Endothelial cell of umbilical vein (primary cell): ENCODE results near the gene RAB44. TPM values are rescaled to one million over a fixed set of nuclear protein-coding genes. Genes with fewer than 3 reads are reported as not detected.

ENCODE experiments used
- BruUV-seq: library from RNA; stranded (reverse); fragments of 400-500 nt; replicated peaks from 2 replicates; lab custom pipeline; 2021; lab: Mats Ljungman, UMichigan
- CTCF ChIA-PET: fragments of 300-600, 350-600 bp; sonication (Branson Sonifier 250); formaldehyde crosslinking; loops from one replicate; lab custom pipeline; 2021; ENCODE audit warnings: antibody characterized with exemption, inconsistent platforms; lab: Charles Lee
- POLR2A ChIA-PET: fragments of 300-600, 350-600 bp; sonication (Branson Sonifier 250); formaldehyde crosslinking; loops from one replicate; lab custom pipeline; 2021; ENCODE audit warnings: antibody characterized with exemption, inconsistent platforms; lab: Charles Lee
- DNase-seq: peaks from one replicate; pipeline ENCODE4 v3.0.0-alpha.2; 2011; ENCODE audit warnings: low read depth, low spot score
- FAIRE-seq: peaks from 2 replicates; lab custom pipeline; 2011; peaks lifted over from hg19 to GRCh38; lab: Jason Lieb, UNC
- H2AFZ ChIP-seq: 2 replicates; pipeline ENCODE4 v1.6.0; 2012; ENCODE audit warnings: low read depth, low read length, control low read depth, inconsistent platforms
- H3K27ac ChIP-seq: 2 replicates; pipeline ENCODE4 v1.5.1; 2011; ENCODE audit warnings: low read depth, mild to moderate bottlenecking, control low read depth, low read length, moderate library complexity; ENCODE audit not compliant: insufficient read depth
- H3K27me3 ChIP-seq, 2 experiments: 2 replicates each; pipeline versions ENCODE4 v1.6.0 to v1.6.1; 2011; ENCODE audit warnings: low read length in 2 of 2, mixed read lengths in 1 of 2; ENCODE audit not compliant: control insufficient read depth in 2 of 2, insufficient read depth in 2 of 2
- H3K36me3 ChIP-seq, 2 experiments: 2 replicates in 1 of 2; 3 replicates in 1 of 2; pipeline ENCODE4 v1.5.1; 2011; ENCODE audit warnings: low read length in 2 of 2, mild to moderate bottlenecking in 1 of 2, moderate library complexity in 1 of 2; ENCODE audit not compliant: control insufficient read depth in 2 of 2, insufficient read depth in 2 of 2; ENCODE audit errors: extremely low read depth in 1 of 2
- H3K4me1 ChIP-seq: 3 replicates; pipeline ENCODE4 v1.5.1; 2011; ENCODE audit warnings: mild to moderate bottlenecking, low read length; ENCODE audit not compliant: control insufficient read depth, insufficient read depth; ENCODE audit errors: extremely low read depth
- H3K4me2 ChIP-seq: 2 replicates; pipeline ENCODE4 v1.6.1; 2011; ENCODE audit warnings: low read length, control low read depth, mixed read lengths; ENCODE audit not compliant: insufficient read depth
- H3K4me3 ChIP-seq, 3 experiments: fragments of 200-600 bp in 1 of 3; sonication (generic), shearing (Covaris generic) in 1 of 3; replicated peaks in 1 of 3; 2 replicates each; pipeline ENCODE4 v1.5.1; 2011 to 2016; ENCODE audit warnings: control low read depth in 3 of 3, low read length in 3 of 3, mild to moderate bottlenecking in 2 of 3, inconsistent platforms in 1 of 3, low read depth in 1 of 3, moderate library complexity in 1 of 3; ENCODE audit not compliant: insufficient read depth in 1 of 3
- H3K79me2 ChIP-seq: 2 replicates; pipeline ENCODE4 v1.6.0; 2012; ENCODE audit warnings: low read length, inconsistent platforms; ENCODE audit not compliant: control insufficient read depth, insufficient read depth
- H3K9ac ChIP-seq: replicated peaks from 2 replicates; pipeline ENCODE3; 2011; ENCODE audit warnings: low read length, control low read depth; ENCODE audit not compliant: insufficient read depth; ENCODE audit errors: extremely low read depth
- H3K9me1 ChIP-seq: replicated peaks from 3 replicates; pipeline ENCODE4 v1.6.0; 2011; ENCODE audit warnings: mild to moderate bottlenecking, low read length; ENCODE audit not compliant: control insufficient read depth, insufficient read depth; ENCODE audit errors: extremely low read depth
- H3K9me3 ChIP-seq: replicated peaks from 2 replicates; pipeline ENCODE4 v1.5.1; 2012; ENCODE audit warnings: low read length, inconsistent platforms; ENCODE audit not compliant: control insufficient read depth, insufficient read depth
- H4K20me1 ChIP-seq: replicated peaks from 2 replicates; pipeline ENCODE3; 2011; ENCODE audit warnings: mild to moderate bottlenecking, low read length; ENCODE audit not compliant: control insufficient read depth, insufficient read depth; ENCODE audit errors: extremely low read depth
- EZH2 ChIP-seq: IDR thresholded peaks from 2 replicates; pipeline ENCODE4 v1.6.1; 2012; ENCODE audit warnings: borderline replicate concordance, low read depth, mild to moderate bottlenecking, moderate library complexity, low read length, inconsistent platforms; ENCODE audit not compliant: severe bottlenecking
- FOS ChIP-seq: IDR thresholded peaks from 2 replicates; pipeline ENCODE4 v1.6.1; 2011; ENCODE audit warnings: mild to moderate bottlenecking, low read length, moderate library complexity, borderline replicate concordance; ENCODE audit not compliant: insufficient read depth
- GATA2 ChIP-seq: IDR thresholded peaks from 2 replicates; pipeline ENCODE4 v1.7.0; 2011; ENCODE audit warnings: low read depth, mild to moderate bottlenecking, moderate library complexity, mixed read lengths, low read length; ENCODE audit not compliant: insufficient read length, insufficient read depth
- JUN ChIP-seq: IDR thresholded peaks from 2 replicates; pipeline ENCODE4 v1.6.1; 2011; ENCODE audit warnings: borderline replicate concordance, low read depth; ENCODE audit not compliant: insufficient read length, insufficient read depth
- MYC ChIP-seq: IDR thresholded peaks from one replicate; pipeline ENCODE4 v1.6.1; 2011; ENCODE audit warnings: mild to moderate bottlenecking, low read depth, low read length
- POLR2A ChIP-seq: IDR thresholded peaks from 2 replicates; pipeline ENCODE4 v1.6.1; 2012; ENCODE audit warnings: low read depth, mild to moderate bottlenecking, control low read depth, low read length
- POLR2AphosphoS5 ChIP-seq: IDR thresholded peaks from 2 replicates; pipeline ENCODE4 v1.6.1; 2012; ENCODE audit warnings: low read depth, mild to moderate bottlenecking, control low read depth, low read length, moderate library complexity; ENCODE audit not compliant: insufficient read depth
- dilution Hi-C: fragments of 300-500 bp; cut with MboI; formaldehyde crosslinking; loops from one replicate; pipeline ENCODE4 v1.15.0; 2019; ENCODE audit warnings: low sequenced_read_pairs; ENCODE audit not compliant: extremely low pct_ligation_motif_present
- intact Hi-C: fragments of 100-400 bp; cut with micrococcal nuclease; formaldehyde crosslinking; loops from one replicate; pipeline ENCODE4 v1.10.0; 2022
- polyA plus RNA-seq, 4 experiments: library from polyadenylated mRNA; depleted of rRNA in 3 of 4; stranded (reverse) in 3 of 4; unstranded in 1 of 4; fragments of >200 nt; gene quantifications; 2 replicates each; pipeline versions ENCODE4 v1.2.1 to v1.2.3, GENCODE V29; 2011 to 2012; ENCODE audit warnings: missing spikeins in 1 of 4
- total RNA-seq: library from RNA; stranded (reverse); gene quantifications from 2 replicates; pipeline ENCODE4 v1.2.3, GENCODE V29; 2021
- TF ChIP-seq, protein P1 (sequence below): IDR thresholded peaks from 2 replicates; pipeline ENCODE4 v1.6.1; 2011; ENCODE audit not compliant: insufficient read depth, insufficient read length
- TF ChIP-seq, protein P2 (sequence below), 2 donors: IDR thresholded peaks; 1 replicate in 1 of 2; 2 replicates in 1 of 2; pipeline ENCODE4 v1.5.1; 2011; ENCODE audit warnings: low read length in 2 of 2, mild to moderate bottlenecking in 2 of 2, moderate library complexity in 2 of 2, control low read depth in 1 of 2, inconsistent platforms in 1 of 2, low read depth in 1 of 2; ENCODE audit not compliant: insufficient read depth in 1 of 2; ENCODE audit errors: extremely low read depth in 1 of 2

RAB44 gene
- total and polyA plus RNA-seq, 2 donors (not counting 3 experiments of a cell fraction or from before 2014, with no cell fraction given): 0.03 to 0.11 TPM

DNA sequence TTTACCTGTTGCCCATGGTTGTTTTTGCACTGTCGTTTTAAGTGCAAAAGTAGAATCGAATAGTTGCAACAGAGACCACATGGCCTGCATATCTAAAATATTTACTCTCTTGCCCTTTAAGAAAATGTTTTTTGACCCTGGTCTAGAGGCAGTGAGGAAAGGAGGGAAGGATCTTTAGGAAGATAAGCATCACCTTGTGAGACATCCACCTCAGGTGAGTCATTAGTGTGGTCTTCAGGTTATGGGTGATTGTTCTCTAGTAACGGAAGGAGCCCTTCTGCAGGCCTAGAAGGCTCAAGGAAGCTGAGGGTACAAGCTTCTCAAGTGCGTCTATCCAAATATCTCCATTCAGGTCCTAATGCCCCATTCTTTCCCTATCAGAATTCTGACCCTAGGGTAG is 6.6 kb upstream of the RAB44 start:
- Histone ChIP-seq H3K9me1 (no peaks in the 10 kb centered on the region), H2AFZ (no peak overlapping the region), H3K9me3 (no peaks in the 10 kb centered on the region), H3K4me2 (no peak overlapping the region), H3K4me3 (no peak overlapping the region), H3K9ac (no peak overlapping the region), H3K79me2 (no peaks in the 10 kb centered on the region), H4K20me1 (no peaks in the 10 kb centered on the region), H3K27ac (no peak overlapping the region), H3K4me1 (no peaks in the 10 kb centered on the region), H3K27me3 (no peaks in the 10 kb centered on the region), H3K36me3 (peaks cover 9 to 10% of the 10 kb centered on the region in 2 experiments)
- FAIRE-seq (no peak), DNase-seq (no peak)
- intact Hi-C loops (loop anchor here (2.0 kb wide), 1 partner anchor 68 kb away; no protein-coding TSS in a partner anchor), dilution Hi-C loops (no loop called here)
- TF ChIP-seq, protein P1, sequence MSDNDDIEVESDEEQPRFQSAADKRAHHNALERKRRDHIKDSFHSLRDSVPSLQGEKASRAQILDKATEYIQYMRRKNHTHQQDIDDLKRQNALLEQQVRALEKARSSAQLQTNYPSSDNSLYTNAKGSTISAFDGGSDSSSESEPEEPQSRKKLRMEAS: no peak
- TF ChIP-seq POLR2AphosphoS5 (no peak), JUN (no peak), FOS (no peak), GATA2 (no peak), EZH2 (no peak), POLR2A (no peak)
- ChIA-PET POLR2A (interaction anchor here (0.8 kb wide), 1 partner anchor 8 kb away, joined by 3 read pairs; no protein-coding TSS in a partner anchor), CTCF (interaction anchor here (1.3 to 2.3 kb wide), 3 partner anchors 10 to 68 kb away, joined by 4 to 18 read pairs (median 4); no protein-coding TSS in a partner anchor)
- BruUV-seq: no TSS peak

DNA sequence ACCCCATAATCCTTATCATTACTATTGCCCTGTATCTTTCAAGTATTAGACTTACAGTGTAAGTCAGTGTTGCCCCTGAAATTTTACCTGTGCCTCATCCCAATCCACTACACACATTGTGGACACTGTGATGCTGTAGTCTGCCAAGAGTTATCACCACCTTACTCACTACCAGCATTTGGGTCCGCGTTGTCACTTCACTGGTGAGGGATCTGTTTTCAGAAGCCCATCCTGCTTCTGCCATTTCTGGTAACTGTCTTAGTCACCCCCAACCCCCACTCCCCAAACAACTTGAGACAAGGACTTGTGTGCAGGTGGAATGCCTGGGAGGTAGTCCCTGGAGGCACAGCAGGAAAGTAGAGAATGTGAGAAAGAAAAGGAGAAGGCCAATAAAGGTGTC is 6.0 kb upstream of the RAB44 start:
- H3K79me2 ChIP-seq: no peaks in the 10 kb centered on the region
- no peaks in the 10 kb centered on the region for H4K20me1 ChIP-seq
- DNase-seq: no peak
- H2AFZ ChIP-seq: no peak overlapping the region
- dilution Hi-C loops (no loop called here), intact Hi-C loops (loop anchor here (2.0 kb wide), 1 partner anchor 67 kb away; no protein-coding TSS in a partner anchor)
- H3K27ac ChIP-seq: no peak overlapping the region
- H3K9me3 ChIP-seq: no peaks in the 10 kb centered on the region
- H3K4me1 ChIP-seq: no peaks in the 10 kb centered on the region
- no TSS peak for BruUV-seq
- H3K9ac ChIP-seq: no peak overlapping the region
- CTCF ChIA-PET: interaction anchor here (1.0 to 1.5 kb wide), 2 partner anchors 57 to 60 kb away, joined by 3 to 4 read pairs; no protein-coding TSS in a partner anchor
- TF ChIP-seq, protein P1: no peak
- TF ChIP-seq GATA2: no peak
- TF ChIP-seq, protein P2, sequence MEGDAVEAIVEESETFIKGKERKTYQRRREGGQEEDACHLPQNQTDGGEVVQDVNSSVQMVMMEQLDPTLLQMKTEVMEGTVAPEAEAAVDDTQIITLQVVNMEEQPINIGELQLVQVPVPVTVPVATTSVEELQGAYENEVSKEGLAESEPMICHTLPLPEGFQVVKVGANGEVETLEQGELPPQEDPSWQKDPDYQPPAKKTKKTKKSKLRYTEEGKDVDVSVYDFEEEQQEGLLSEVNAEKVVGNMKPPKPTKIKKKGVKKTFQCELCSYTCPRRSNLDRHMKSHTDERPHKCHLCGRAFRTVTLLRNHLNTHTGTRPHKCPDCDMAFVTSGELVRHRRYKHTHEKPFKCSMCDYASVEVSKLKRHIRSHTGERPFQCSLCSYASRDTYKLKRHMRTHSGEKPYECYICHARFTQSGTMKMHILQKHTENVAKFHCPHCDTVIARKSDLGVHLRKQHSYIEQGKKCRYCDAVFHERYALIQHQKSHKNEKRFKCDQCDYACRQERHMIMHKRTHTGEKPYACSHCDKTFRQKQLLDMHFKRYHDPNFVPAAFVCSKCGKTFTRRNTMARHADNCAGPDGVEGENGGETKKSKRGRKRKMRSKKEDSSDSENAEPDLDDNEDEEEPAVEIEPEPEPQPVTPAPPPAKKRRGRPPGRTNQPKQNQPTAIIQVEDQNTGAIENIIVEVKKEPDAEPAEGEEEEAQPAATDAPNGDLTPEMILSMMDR (IDR thresholded peaks at IDR 0.05; ENCODE audit: extremely low read depth in 1 of 2, insufficient read depth in 1 of 2, low read depth in 1 of 2, low read length in 2 of 2): no peak
- TF ChIP-seq MYC: no peak
- no peak for TF ChIP-seq FOS
- TF ChIP-seq JUN: no peak
- TF ChIP-seq EZH2: no peak
- no peak for TF ChIP-seq POLR2A
- TF ChIP-seq POLR2AphosphoS5: no peak
- H3K4me2 ChIP-seq: no peak overlapping the region
- no peaks in the 10 kb centered on the region for H3K27me3 ChIP-seq
- no peak for FAIRE-seq
- peaks cover 3 to 4% of the 10 kb centered on the region in 2 experiments for H3K36me3 ChIP-seq
- no peaks in the 10 kb centered on the region for H3K9me1 ChIP-seq
- POLR2A ChIA-PET: no interaction called here
- H3K4me3 ChIP-seq: no peak overlapping the region
